OCI-LY1 (cell line): Measurements from ENCODE around the gene EVC.

Source experiments
- H2AFZ ChIP-seq: fragments of 200-600 bp; sonication (generic), shearing (Covaris generic); 2 replicates; pipeline ENCODE4 v1.6.0; 2014; ENCODE audit warnings: antibody characterized with exemption, mild to moderate bottlenecking, low read length
- H3F3A ChIP-seq: fragments of 200-600 bp; sonication (generic), shearing (Covaris generic); 2 replicates; pipeline ENCODE4 v1.6.0; 2014; ENCODE audit warnings: mild to moderate bottlenecking, antibody characterized with exemption, low read length, moderate library complexity; ENCODE audit not compliant: insufficient read depth
- H3K27ac ChIP-seq: fragments of 200-600 bp; sonication (generic); 2 replicates; pipeline ENCODE4 v1.5.1; 2014; ENCODE audit warnings: low read length, mixed run types, mild to moderate bottlenecking, low read depth; ENCODE audit not compliant: poor library complexity, severe bottlenecking
- H3K27me3 ChIP-seq: fragments of 200-600 bp; sonication (generic); 2 replicates; pipeline ENCODE4 v1.6.0; 2014; ENCODE audit warnings: antibody characterized with exemption, mild to moderate bottlenecking, low read length, moderate library complexity; ENCODE audit not compliant: insufficient read depth
- H3K36me3 ChIP-seq: fragments of 200-600 bp; sonication (generic); 2 replicates; pipeline ENCODE4 v1.6.1; 2014; ENCODE audit warnings: mild to moderate bottlenecking, antibody characterized with exemption, low read length, moderate library complexity, mixed read lengths; ENCODE audit not compliant: insufficient read depth
- H3K4me1 ChIP-seq: fragments of 200-600 bp; sonication (generic); 2 replicates; pipeline ENCODE4 v1.5.1; 2014; ENCODE audit warnings: mild to moderate bottlenecking, low read length, moderate library complexity; ENCODE audit not compliant: insufficient read depth, severe bottlenecking
- H3K4me2 ChIP-seq: fragments of 200-600 bp; sonication (generic), shearing (Covaris generic); 2 replicates; pipeline ENCODE4 v1.6.1; 2014; ENCODE audit warnings: low read length
- H3K4me3 ChIP-seq: fragments of 200-600 bp; sonication (generic); 2 replicates; pipeline ENCODE4 v1.5.1; 2014; ENCODE audit warnings: low read length, low read depth, mild to moderate bottlenecking, mixed read lengths; ENCODE audit not compliant: poor library complexity, severe bottlenecking
- H3K79me2 ChIP-seq: fragments of 200-600 bp; shearing (Covaris generic); 2 replicates; pipeline ENCODE4 v1.6.1; 2016; ENCODE audit warnings: mixed run types, low read length, mixed read lengths; ENCODE audit not compliant: insufficient read depth
- H3K9ac ChIP-seq: fragments of 200-600 bp; sonication (generic), shearing (Covaris generic); 2 replicates; pipeline ENCODE4 v1.6.1; 2014; ENCODE audit warnings: mild to moderate bottlenecking, low read length, mixed read lengths
- H3K9me2 ChIP-seq: fragments of 200-600 bp; sonication (generic), shearing (Covaris generic); 2 replicates; pipeline ENCODE4 v1.6.1; 2014; ENCODE audit warnings: low read depth, mild to moderate bottlenecking, low read length, mixed read lengths
- H3K9me3 ChIP-seq: fragments of 200-600 bp; shearing (Covaris generic); 2 replicates; pipeline ENCODE4 v1.6.1; 2014; ENCODE audit warnings: low read length, mixed read lengths
- H4K20me1 ChIP-seq: fragments of 200-600 bp; sonication (generic), shearing (Covaris generic); 2 replicates; pipeline ENCODE4 v1.6.0; 2016; ENCODE audit warnings: mild to moderate bottlenecking, low read length; ENCODE audit not compliant: insufficient read depth
- CTCF ChIP-seq: fragments of 200-600 bp; sonication (generic), shearing (Covaris generic); IDR thresholded peaks from 2 replicates; pipeline ENCODE4 v1.5.1; 2017; ENCODE audit warnings: mild to moderate bottlenecking, antibody characterized with exemption, low read length, moderate library complexity, mixed read lengths
- EZH2 ChIP-seq: fragments of 200-600 bp; sonication (generic), shearing (Covaris generic); IDR thresholded peaks from 2 replicates; pipeline ENCODE4 v1.8.0; 2017; ENCODE audit warnings: borderline replicate concordance, mixed run types, mild to moderate bottlenecking, antibody characterized with exemption, low read length, moderate library complexity, mixed read lengths

Gene EVC

GRCh38 chr4:5815641-5816040 lies 104.6 kb downstream of the EVC start:
- no peak overlapping the region for H3K4me3 ChIP-seq
- no peaks in the 10 kb centered on the region for H3K9me2 ChIP-seq
- no peaks in the 10 kb centered on the region for H3F3A ChIP-seq
- H3K79me2 ChIP-seq, result no peaks in the 10 kb centered on the region
- H3K27me3 ChIP-seq, result no peaks in the 10 kb centered on the region
- TF ChIP-seq CTCF (no peak), EZH2 (no peak)
- H3K4me2 ChIP-seq, result no peak overlapping the region
- no peaks in the 10 kb centered on the region for H4K20me1 ChIP-seq
- H3K36me3 ChIP-seq, result no peaks in the 10 kb centered on the region
- H3K9ac ChIP-seq, result no peak overlapping the region
- no peak overlapping the region for H3K27ac ChIP-seq
- no peaks in the 10 kb centered on the region for H3K9me3 ChIP-seq
- H2AFZ ChIP-seq, result no peak overlapping the region
- H3K4me1 ChIP-seq, result no peaks in the 10 kb centered on the region

GRCh38 chr4:5816101-5816500 lies 105.1 kb downstream of the EVC start:
- H3K36me3 ChIP-seq, result peaks cover 1% of the 10 kb centered on the region; the same call in 1 of the 2 replicates
- H3K9ac ChIP-seq, result no peak overlapping the region
- H3K4me2 ChIP-seq, result no peak overlapping the region
- no peak overlapping the region for H2AFZ ChIP-seq
- H3K27me3 ChIP-seq, result no peaks in the 10 kb centered on the region
- no peak overlapping the region for H3K27ac ChIP-seq
- H3K4me3 ChIP-seq, result no peak overlapping the region
- no peaks in the 10 kb centered on the region for H3K79me2 ChIP-seq
- no peaks in the 10 kb centered on the region for H3K9me2 ChIP-seq
- H3K9me3 ChIP-seq, result no peaks in the 10 kb centered on the region
- no peaks in the 10 kb centered on the region for H3K4me1 ChIP-seq
- no peaks in the 10 kb centered on the region for H3F3A ChIP-seq
- H4K20me1 ChIP-seq, result no peaks in the 10 kb centered on the region
- TF ChIP-seq EZH2 (no peak), CTCF (no peak)

- Histone ChIP-seq H3K79me2 (no peaks in the 10 kb centered on the region), H3K4me2 (no peak overlapping the region), H3K27me3 (no peaks in the 10 kb centered on the region), H2AFZ (no peak overlapping the region), H3K4me3 (no peak overlapping the region), H3K9me3 (no peaks in the 10 kb centered on the region), H3K9me2 (no peaks in the 10 kb centered on the region), H3K4me1 (no peaks in the 10 kb centered on the region), H4K20me1 (no peaks in the 10 kb centered on the region), H3K9ac (no peak overlapping the region), H3K27ac (no peak overlapping the region), H3F3A (no peaks in the 10 kb centered on the region), H3K36me3 (peaks cover 4% of the 10 kb centered on the region; the same call in 1 of the 2 replicates)
- TF ChIP-seq EZH2 (no peak), CTCF (no peak)
Measured at GRCh38 chr4:5816851-5817375, 105.9 kb downstream of the EVC start.
